GM12878 (cell line): ENCODE data around the gene RABL3. TPM values are rescaled to one million over a fixed set of nuclear protein-coding genes. Genes with fewer than 3 reads are reported as not detected.

Source experiments
- ATAC-seq: fragments of 200-7000 bp; cut with Tn5 transposase; 3 replicates; pipeline ENCODE4 v1.9.1; 2020; ENCODE audit warnings: mild to moderate bottlenecking, moderate library complexity
- BruUV-seq: library from RNA; stranded (reverse); fragments of 400-500 nt; replicated peaks from 2 replicates; lab custom pipeline; 2021; lab: Mats Ljungman, UMichigan
- CTCF ChIA-PET: fragments of 300-600 bp; sonication (Branson Sonifier 250); formaldehyde crosslinking; extraction: SDS; loops from one replicate; lab custom pipeline; 2021; ENCODE audit warnings: inconsistent platforms; lab: Yijun Ruan, JAX
- POLR2A ChIA-PET: fragments of 350-600 bp; formaldehyde crosslinking; extraction: SDS; loops from one replicate; lab custom pipeline; 2021; ENCODE audit warnings: inconsistent platforms; lab: Charles Lee
- RAD21 ChIA-PET: fragments of 300-600 bp; sonication (Branson Sonifier 250); formaldehyde crosslinking; loops from one replicate; lab custom pipeline; 2023; ENCODE audit warnings: antibody characterized with exemption; ENCODE audit not compliant: unreplicated experiment; lab: Charles Lee
- SMC1A ChIA-PET: fragments of 300-600 bp; sonication (Branson Sonifier 250); formaldehyde crosslinking; loops from one replicate; lab custom pipeline; 2023; ENCODE audit not compliant: unreplicated experiment, uncharacterized antibody; lab: Charles Lee
- DNase-seq: peaks from one replicate; pipeline ENCODE4 v3.0.0-alpha.2; 2011; ENCODE audit warnings: low read depth, low spot score
- FAIRE-seq: peaks from 3 replicates; lab custom pipeline; 2011; peaks lifted over from hg19 to GRCh38; lab: Jason Lieb, UNC
- H2AFZ ChIP-seq: 2 replicates; pipeline ENCODE4 v1.6.0; 2011; ENCODE audit warnings: low read depth, low read length, control low read depth; ENCODE audit not compliant: control insufficient read depth
- H3K27ac ChIP-seq: 2 replicates; pipeline ENCODE4 v1.5.1; 2011; ENCODE audit warnings: control low read depth; ENCODE audit not compliant: control insufficient read depth, insufficient read depth
- H3K27me3 ChIP-seq, 2 experiments: replicated peaks in 1 of 2; 2 replicates each; pipeline versions ENCODE4 v1.6.0 to v1.6.1; 2011; ENCODE audit warnings: low read length in 1 of 2; ENCODE audit not compliant: control insufficient read depth in 2 of 2, insufficient read depth in 2 of 2
- H3K36me3 ChIP-seq, 2 experiments: 2 replicates each; pipeline ENCODE4 v1.5.1; 2011; ENCODE audit warnings: low read length in 1 of 2; ENCODE audit not compliant: control insufficient read depth in 2 of 2, insufficient read depth in 2 of 2
- H3K4me1 ChIP-seq: 2 replicates; pipeline ENCODE4 v1.6.1; 2011; ENCODE audit warnings: mild to moderate bottlenecking, low read length, moderate library complexity, mixed read lengths; ENCODE audit not compliant: control insufficient read depth, insufficient read depth
- H3K4me2 ChIP-seq: 2 replicates; pipeline ENCODE4 v1.6.0; 2011; ENCODE audit warnings: control low read depth; ENCODE audit not compliant: control insufficient read depth, insufficient read depth
- H3K4me3 ChIP-seq: fragments of 200-600 bp; sonication (generic); 2 replicates; pipeline ENCODE4 v1.5.1; 2016
- H3K79me2 ChIP-seq: 2 replicates; pipeline ENCODE4 v1.6.0; 2011; ENCODE audit warnings: low read length; ENCODE audit not compliant: control insufficient read depth, insufficient read depth
- H3K9ac ChIP-seq: 2 replicates; pipeline ENCODE4 v1.8.0; 2011; ENCODE audit warnings: low read length, control low read depth, mixed read lengths; ENCODE audit not compliant: control insufficient read depth, insufficient read depth
- H3K9me3 ChIP-seq: replicated peaks from 3 replicates; pipeline ENCODE4 v1.5.1; 2011; ENCODE audit warnings: mild to moderate bottlenecking, low read length; ENCODE audit not compliant: control insufficient read depth, insufficient read depth
- H4K20me1 ChIP-seq: 2 replicates; pipeline ENCODE4 v1.6.0; 2011; ENCODE audit not compliant: control insufficient read depth, insufficient read depth
- CBFB ChIP-seq: IDR thresholded peaks from 2 replicates; pipeline ENCODE4 v1.6.1; 2016; ENCODE audit warnings: antibody characterized with exemption, low read depth
- HDAC6 ChIP-seq: fragments of 200-600 bp; sonication (generic); IDR thresholded peaks from one replicate; pipeline ENCODE4 v1.8.0; 2017; ENCODE audit warnings: antibody characterized with exemption; ENCODE audit not compliant: unreplicated experiment
- KDM1A ChIP-seq: fragments of 200-600 bp; sonication (generic); IDR thresholded peaks from 2 replicates; pipeline ENCODE4 v1.6.1; 2016; ENCODE audit warnings: borderline replicate concordance
- MYB ChIP-seq: fragments of 150-350 bp; IDR thresholded peaks from 2 replicates; pipeline ENCODE4 v1.6.1; 2014; ENCODE audit warnings: mild to moderate bottlenecking, low read depth, low read length, borderline replicate concordance
- NFYB ChIP-seq: IDR thresholded peaks from 2 replicates; pipeline ENCODE4 v1.6.1; 2011; ENCODE audit warnings: low read depth, mild to moderate bottlenecking, low read length, improper control_type of control experiment, moderate library complexity; ENCODE audit not compliant: insufficient read depth
- PAX8 ChIP-seq: fragments of 450-650 bp; IDR thresholded peaks from 2 replicates; pipeline ENCODE4 v1.6.1; 2017; ENCODE audit warnings: mild to moderate bottlenecking, moderate library complexity
- PML ChIP-seq: IDR thresholded peaks from 2 replicates; pipeline ENCODE4 v1.6.1; 2012; ENCODE audit warnings: low read length, inconsistent platforms
- POLR2AphosphoS5 ChIP-seq: IDR thresholded peaks from 2 replicates; pipeline ENCODE4 v1.6.1; 2011; ENCODE audit warnings: mild to moderate bottlenecking, low read length, inconsistent platforms
- RBBP5 ChIP-seq: fragments of 200-600 bp; sonication (generic); conservative IDR thresholded peaks from 2 replicates; pipeline ENCODE4 v1.6.1; 2016
- RELA ChIP-seq: fragments of 450-650 bp; IDR thresholded peaks from 2 replicates; pipeline ENCODE4 v1.8.0; 2014; ENCODE audit warnings: borderline replicate concordance; ENCODE audit not compliant: partially characterized antibody
- SIN3A ChIP-seq: IDR thresholded peaks from 2 replicates; pipeline ENCODE4 v1.6.1; 2012; ENCODE audit warnings: low read depth, low read length, improper control_type of control experiment
- SMAD1 ChIP-seq: fragments of 450-650 bp; IDR thresholded peaks from 2 replicates; pipeline ENCODE4 v1.6.1; 2018; ENCODE audit warnings: mild to moderate bottlenecking, low read depth; ENCODE audit not compliant: partially characterized antibody
- SMC3 ChIP-seq: IDR thresholded peaks from 2 replicates; pipeline ENCODE4 v1.6.1; 2011; ENCODE audit warnings: low read length, improper control_type of control experiment, borderline replicate concordance
- TBL1XR1 ChIP-seq: IDR thresholded peaks from 2 replicates; pipeline ENCODE4 v1.6.1; 2012; ENCODE audit warnings: low read depth, low read length, improper control_type of control experiment
- WGBS: methylation state at CpG from one replicate; pipeline ENCODE4 v1.1.6; 2016; ENCODE audit warnings: low lambda C conversion rate; ENCODE audit not compliant: insufficient replicate concordance, insufficient coverage; ENCODE audit errors: missing lambda C conversion rate; 5-methylcytosine and 5-hydroxymethylcytosine counted together
- in situ Hi-C: fragments of 300-500 bp; cut with MboI; formaldehyde crosslinking; loops from 9 replicates; pipeline ENCODE4 v1.14.3; 2018; ENCODE audit warnings: mixed read lengths
- intact Hi-C: fragments of 100-400 bp; cut with micrococcal nuclease; formaldehyde crosslinking; loops from one replicate; pipeline ENCODE4 v1.14.2; 2022; ENCODE audit not compliant: unreplicated experiment
- polyA plus RNA-seq, 11 experiments: library from polyadenylated mRNA; depleted of rRNA in 4 of 11; unstranded in 6 of 11; stranded (reverse) in 5 of 11; fragments of >200 nt; fragmentation: Nextera tagmentation in 4 of 11; fragmentation: Illumina TruSeq in 1 of 11; extraction: Ambion mirVana in 4 of 11; extraction: Trizol in 1 of 11; gene quantifications; 1 replicate in 1 of 11; 2 replicates in 10 of 11; pipeline versions ENCODE4 v1.2.1 to v1.2.3, GENCODE V29; 2011 to 2016; ENCODE audit warnings: inconsistent platforms in 2 of 11, missing spikeins in 2 of 11, low read depth in 1 of 11
- total RNA-seq, 4 experiments: library from RNA; depleted of rRNA in 3 of 4; stranded (reverse); fragments of >200 nt in 3 of 4; fragmentation: Illumina TruSeq in 1 of 4; extraction: Trizol in 1 of 4; gene quantifications; 2 replicates each; pipeline versions ENCODE4 v1.2.1 to v1.2.3, GENCODE V29; 2013 to 2021
- TF ChIP-seq, protein P1 (sequence below): fragments of 450-650 bp; IDR thresholded peaks from 2 replicates; pipeline ENCODE4 v1.6.1; 2018; ENCODE audit warnings: mild to moderate bottlenecking, low read depth, moderate library complexity; ENCODE audit not compliant: partially characterized antibody
- TF ChIP-seq, protein P2 (sequence below): fragments of 450-650 bp; IDR thresholded peaks from 2 replicates; pipeline ENCODE4 v1.6.1; 2014; ENCODE audit warnings: mild to moderate bottlenecking

The RABL3 gene
- total and polyA plus RNA-seq, 10 of the 15 experiments (the other 5 are each of a cell fraction or from before 2014, with no cell fraction given): 10.5 to 38.0 (median 25.2) TPM

DNA sequence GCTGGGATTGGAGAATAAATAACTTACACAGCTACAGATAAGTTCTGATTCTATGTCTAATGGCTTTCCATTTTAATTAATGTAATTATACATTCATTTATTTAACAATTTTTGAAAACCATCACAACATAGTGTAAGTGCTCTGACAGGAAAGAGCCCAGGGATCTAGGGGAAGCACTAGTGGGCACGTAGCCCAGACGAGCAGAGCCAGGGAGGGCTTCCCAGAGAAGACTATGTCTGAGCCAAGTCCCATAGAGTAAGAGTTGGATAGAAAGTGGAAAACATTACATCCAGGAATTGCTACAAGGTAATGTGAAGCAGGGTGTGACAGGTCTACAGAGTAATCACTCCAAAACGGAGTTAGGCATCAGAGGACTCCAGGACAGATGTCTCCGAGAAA lies 57.4 kb downstream of the RABL3 start:
- no TSS peak for BruUV-seq
- no peaks in the 10 kb centered on the region for H3K9me3 ChIP-seq
- no peak for TF ChIP-seq CBFB
- TF ChIP-seq MYB: no peak
- TF ChIP-seq, protein P1, sequence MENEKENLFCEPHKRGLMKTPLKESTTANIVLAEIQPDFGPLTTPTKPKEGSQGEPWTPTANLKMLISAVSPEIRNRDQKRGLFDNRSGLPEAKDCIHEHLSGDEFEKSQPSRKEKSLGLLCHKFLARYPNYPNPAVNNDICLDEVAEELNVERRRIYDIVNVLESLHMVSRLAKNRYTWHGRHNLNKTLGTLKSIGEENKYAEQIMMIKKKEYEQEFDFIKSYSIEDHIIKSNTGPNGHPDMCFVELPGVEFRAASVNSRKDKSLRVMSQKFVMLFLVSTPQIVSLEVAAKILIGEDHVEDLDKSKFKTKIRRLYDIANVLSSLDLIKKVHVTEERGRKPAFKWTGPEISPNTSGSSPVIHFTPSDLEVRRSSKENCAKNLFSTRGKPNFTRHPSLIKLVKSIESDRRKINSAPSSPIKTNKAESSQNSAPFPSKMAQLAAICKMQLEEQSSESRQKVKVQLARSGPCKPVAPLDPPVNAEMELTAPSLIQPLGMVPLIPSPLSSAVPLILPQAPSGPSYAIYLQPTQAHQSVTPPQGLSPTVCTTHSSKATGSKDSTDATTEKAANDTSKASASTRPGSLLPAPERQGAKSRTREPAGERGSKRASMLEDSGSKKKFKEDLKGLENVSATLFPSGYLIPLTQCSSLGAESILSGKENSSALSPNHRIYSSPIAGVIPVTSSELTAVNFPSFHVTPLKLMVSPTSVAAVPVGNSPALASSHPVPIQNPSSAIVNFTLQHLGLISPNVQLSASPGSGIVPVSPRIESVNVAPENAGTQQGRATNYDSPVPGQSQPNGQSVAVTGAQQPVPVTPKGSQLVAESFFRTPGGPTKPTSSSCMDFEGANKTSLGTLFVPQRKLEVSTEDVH: no peak
- TF ChIP-seq HDAC6: no peak
- no peak for TF ChIP-seq SMAD1
- TF ChIP-seq SMC3: no peak
- no peak for TF ChIP-seq PML
- no peak for TF ChIP-seq RELA
- TF ChIP-seq POLR2AphosphoS5: no peak
- no peak for TF ChIP-seq RBBP5
- TF ChIP-seq PAX8: no peak
- no peak for TF ChIP-seq KDM1A
- TF ChIP-seq NFYB: no peak
- TF ChIP-seq TBL1XR1: no peak
- TF ChIP-seq, protein P2, sequence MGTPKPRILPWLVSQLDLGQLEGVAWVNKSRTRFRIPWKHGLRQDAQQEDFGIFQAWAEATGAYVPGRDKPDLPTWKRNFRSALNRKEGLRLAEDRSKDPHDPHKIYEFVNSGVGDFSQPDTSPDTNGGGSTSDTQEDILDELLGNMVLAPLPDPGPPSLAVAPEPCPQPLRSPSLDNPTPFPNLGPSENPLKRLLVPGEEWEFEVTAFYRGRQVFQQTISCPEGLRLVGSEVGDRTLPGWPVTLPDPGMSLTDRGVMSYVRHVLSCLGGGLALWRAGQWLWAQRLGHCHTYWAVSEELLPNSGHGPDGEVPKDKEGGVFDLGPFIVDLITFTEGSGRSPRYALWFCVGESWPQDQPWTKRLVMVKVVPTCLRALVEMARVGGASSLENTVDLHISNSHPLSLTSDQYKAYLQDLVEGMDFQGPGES: no peak
- no peak for TF ChIP-seq SIN3A
- ChIA-PET POLR2A (no interaction called here), SMC1A (interaction anchor here (0.8 kb wide), 1 partner anchor 97 kb away, joined by 3 read pairs; no protein-coding TSS in a partner anchor), CTCF (no interaction called here), RAD21 (no interaction called here)
- ATAC-seq (no peak), FAIRE-seq (no peak), DNase-seq (no peak)
- H3K27me3 ChIP-seq: no peaks in the 10 kb centered on the region
- in situ Hi-C loops (no loop called here), intact Hi-C loops (loop anchor here (5.0 kb wide), 2 partner anchors 88 to 97 kb away; partner anchors contain the start of gene NDUFB4)
- H3K4me2 ChIP-seq: no peak overlapping the region
- H3K4me1 ChIP-seq: peaks cover 7% of the 10 kb centered on the region; the same call in 1 of the 2 replicates
- peaks cover 0 to 6% of the 10 kb centered on the region in 2 experiments; a peak in 1 of 4 replicates for H3K36me3 ChIP-seq
- no peaks in the 10 kb centered on the region for H4K20me1 ChIP-seq
- H3K9ac ChIP-seq: no peak overlapping the region
- 98% methylated on average over 4 of the region's 4 CpGs for WGBS
- H3K79me2 ChIP-seq: no peaks in the 10 kb centered on the region
- H2AFZ ChIP-seq: no peak overlapping the region
- no peak overlapping the region for H3K27ac ChIP-seq
- H3K4me3 ChIP-seq: no peak overlapping the region
